WTC11 (cell line): ENCODE measurements around the gene SGPL1. TPM values are rescaled to one million over a fixed set of nuclear protein-coding genes. Genes with fewer than 3 reads are reported as not detected.

Source experiments
- ATAC-seq: fragments of 200-7000 bp; cut with Tn5 transposase; 2 replicates; pipeline ENCODE4 v1.10.0; 2021; ENCODE audit warnings: mild to moderate bottlenecking, moderate library complexity
- CTCF ChIA-PET: fragments of 300-600 bp; sonication (Branson Sonifier 250); formaldehyde crosslinking; loops from one replicate; lab custom pipeline; 2021; ENCODE audit warnings: antibody characterized with exemption; lab: Charles Lee
- POLR2A ChIA-PET: fragments of 350-600 bp; sonication (Branson Sonifier 250); formaldehyde crosslinking; loops from one replicate; lab custom pipeline; 2021; ENCODE audit warnings: antibody characterized with exemption; lab: Charles Lee
- DNase-seq: peaks from one replicate; pipeline ENCODE4 v3.0.0; 2021; ENCODE audit warnings: low spot score
- H3K27ac Mint-ChIP-seq: 2 replicates; pipeline ENCODE4 v1.8.0; 2021; ENCODE audit warnings: mixed read lengths
- H3K27me3 Mint-ChIP-seq: 2 replicates; pipeline ENCODE4 v1.8.0; 2021; ENCODE audit warnings: low read depth, mild to moderate bottlenecking, moderate library complexity, mixed read lengths
- H3K36me3 Mint-ChIP-seq: 2 replicates; pipeline ENCODE4 v1.8.0; 2021; ENCODE audit warnings: mixed read lengths
- H3K4me1 Mint-ChIP-seq: 2 replicates; pipeline ENCODE4 v1.8.0; 2022; ENCODE audit warnings: mixed read lengths
- H3K4me3 Mint-ChIP-seq: 2 replicates; pipeline ENCODE4 v1.8.0; 2021; ENCODE audit warnings: mild to moderate bottlenecking, moderate library complexity, mixed read lengths
- H3K9me3 Mint-ChIP-seq: 2 replicates; pipeline ENCODE4 v1.8.0; 2021; ENCODE audit warnings: mixed read lengths
- AR ChIP-seq: fragments of 250-450 bp; sonication (Bioruptor Pico); IDR thresholded peaks from 2 replicates; pipeline ENCODE4 v1.9.0; 2021; ENCODE audit warnings: mild to moderate bottlenecking
- ATF1 ChIP-seq: sonication (generic); formaldehyde crosslinking; IDR thresholded peaks from 2 replicates; pipeline ENCODE4 v1.8.1; 2023; ENCODE audit warnings: mild to moderate bottlenecking, moderate library complexity, missing genetic modification reagents
- CBFB ChIP-seq: sonication (generic); formaldehyde crosslinking; IDR thresholded peaks from 2 replicates; pipeline ENCODE4 v1.8.1; 2022; ENCODE audit warnings: mild to moderate bottlenecking, low read depth, missing genetic modification reagents
- CDX4 ChIP-seq: fragments of 250-450 bp; sonication (Bioruptor Pico); IDR thresholded peaks from 2 replicates; pipeline ENCODE4 v1.9.0; 2021; ENCODE audit warnings: moderate library complexity, mild to moderate bottlenecking, inconsistent platforms, borderline replicate concordance
- EMX1 ChIP-seq: fragments of 250-450 bp; sonication (Bioruptor Pico); IDR thresholded peaks from 2 replicates; pipeline ENCODE4 v1.8.0; 2021; ENCODE audit warnings: mild to moderate bottlenecking
- ESRRA ChIP-seq: sonication (generic); formaldehyde crosslinking; IDR thresholded peaks from 2 replicates; pipeline ENCODE4 v1.8.1; 2022; ENCODE audit warnings: mild to moderate bottlenecking, missing genetic modification reagents, borderline replicate concordance
- GTF2I ChIP-seq: fragments of 250-450 bp; sonication (Bioruptor Pico); conservative IDR thresholded peaks from 2 replicates; pipeline ENCODE4 v1.4.0; 2021; ENCODE audit warnings: mild to moderate bottlenecking
- IRF2 ChIP-seq: sonication (generic); formaldehyde crosslinking; IDR thresholded peaks from 2 replicates; pipeline ENCODE4 v1.8.0; 2022; ENCODE audit warnings: low read depth, missing genetic modification reagents, borderline replicate concordance
- JUN ChIP-seq: sonication (generic); formaldehyde crosslinking; IDR thresholded peaks from 2 replicates; pipeline ENCODE4 v1.8.0; 2023; ENCODE audit warnings: mild to moderate bottlenecking, missing genetic modification reagents
- MLX ChIP-seq: sonication (generic); formaldehyde crosslinking; IDR thresholded peaks from 2 replicates; pipeline ENCODE4 v1.8.1; 2023; ENCODE audit warnings: mild to moderate bottlenecking, missing genetic modification reagents, moderate library complexity
- NFYB ChIP-seq: sonication (generic); formaldehyde crosslinking; conservative IDR thresholded peaks from 2 replicates; pipeline ENCODE4 v1.8.0; 2022; ENCODE audit warnings: low read depth, missing genetic modification reagents
- NR1H2 ChIP-seq: sonication (generic); formaldehyde crosslinking; IDR thresholded peaks from 2 replicates; pipeline ENCODE4 v1.9.0; 2021; ENCODE audit warnings: mild to moderate bottlenecking, moderate library complexity, missing genetic modification reagents
- PREB ChIP-seq: sonication (generic); formaldehyde crosslinking; IDR thresholded peaks from 2 replicates; pipeline ENCODE4 v1.8.1; 2022; ENCODE audit warnings: mild to moderate bottlenecking, missing genetic modification reagents, moderate library complexity, borderline replicate concordance
- PRRX2 ChIP-seq: fragments of 250-450 bp; sonication (Bioruptor Pico); IDR thresholded peaks from 2 replicates; pipeline ENCODE4 v1.8.0; 2021; ENCODE audit warnings: mild to moderate bottlenecking
- RELA ChIP-seq: sonication (generic); formaldehyde crosslinking; IDR thresholded peaks from 2 replicates; pipeline ENCODE4 v1.8.1; 2022; ENCODE audit warnings: missing genetic modification reagents, mild to moderate bottlenecking, borderline replicate concordance
- TCF7 ChIP-seq: sonication (generic); formaldehyde crosslinking; IDR thresholded peaks from 2 replicates; pipeline ENCODE4 v1.8.0; 2022; ENCODE audit warnings: mild to moderate bottlenecking, low read depth, missing genetic modification reagents, moderate library complexity
- TEAD1 ChIP-seq: sonication (generic); formaldehyde crosslinking; IDR thresholded peaks from 2 replicates; pipeline ENCODE4 v1.8.0; 2022; ENCODE audit warnings: mild to moderate bottlenecking, missing genetic modification reagents
- ZNF219 ChIP-seq: sonication (generic); formaldehyde crosslinking; IDR thresholded peaks from 2 replicates; pipeline ENCODE4 v1.8.0; 2023; ENCODE audit warnings: missing genetic modification reagents, mild to moderate bottlenecking, borderline replicate concordance
- ZNF281 ChIP-seq: sonication (generic); formaldehyde crosslinking; IDR thresholded peaks from 2 replicates; pipeline ENCODE4 v1.8.0; 2023; ENCODE audit warnings: mild to moderate bottlenecking, missing genetic modification reagents
- ZNF317 ChIP-seq: sonication (generic); formaldehyde crosslinking; IDR thresholded peaks from 2 replicates; pipeline ENCODE4 v1.8.1; 2023; ENCODE audit warnings: low read depth, mild to moderate bottlenecking, moderate library complexity, missing genetic modification reagents, borderline replicate concordance
- ZNF396 ChIP-seq: fragments of 250-450 bp; sonication (Bioruptor Pico); IDR thresholded peaks from 2 replicates; pipeline ENCODE4 v1.8.0; 2021; ENCODE audit warnings: mild to moderate bottlenecking, moderate library complexity, borderline replicate concordance
- total RNA-seq: library from RNA; stranded (reverse); gene quantifications from 3 replicates; pipeline ENCODE4 v1.2.3, GENCODE V29; 2021
- TF ChIP-seq, protein P1 (sequence below): sonication (generic); formaldehyde crosslinking; IDR thresholded peaks from 2 replicates; pipeline ENCODE4 v1.8.0; 2022; ENCODE audit warnings: mild to moderate bottlenecking, missing genetic modification reagents
- TF ChIP-seq, protein P2 (sequence below): sonication (generic); formaldehyde crosslinking; IDR thresholded peaks from 2 replicates; pipeline ENCODE4 v1.8.1; 2023; ENCODE audit warnings: mild to moderate bottlenecking, missing genetic modification reagents, moderate library complexity
- TF ChIP-seq, protein P3 (sequence below): fragments of 250-450 bp; sonication (Bioruptor Pico); IDR thresholded peaks from 2 replicates; pipeline ENCODE4 v2.1.2; 2022; ENCODE audit warnings: mild to moderate bottlenecking, moderate library complexity
- TF ChIP-seq, protein P4 (sequence below): fragments of 250-450 bp; sonication (Bioruptor Pico); IDR thresholded peaks from 2 replicates; pipeline ENCODE4 v1.9.0; 2021; ENCODE audit warnings: mild to moderate bottlenecking

The SGPL1 gene
- total RNA-seq, 1 experiment from 2014 or later = 44.6 TPM

DNA sequence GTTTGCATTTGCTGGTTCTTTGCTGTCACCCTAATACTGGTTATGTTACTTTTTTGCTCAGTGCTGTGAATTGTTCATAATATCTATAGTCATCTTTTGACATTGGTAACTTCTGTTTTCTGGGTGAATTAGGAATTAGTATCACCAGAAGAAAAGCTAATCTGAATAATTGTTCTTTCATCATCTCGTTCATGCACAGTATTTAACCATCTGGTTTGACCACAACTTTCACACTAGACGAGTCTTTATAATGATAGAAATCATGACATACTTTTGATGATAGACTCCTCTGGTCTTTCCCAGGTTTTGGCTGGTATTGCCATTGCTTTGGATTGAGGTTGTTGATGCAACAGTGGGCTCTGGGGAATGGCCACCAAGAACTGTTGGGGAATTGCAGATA, 25.1 kb downstream of the SGPL1 start:
- Mint-ChIP-seq H3K36me3 (peaks cover 47% of the 10 kb centered on the region), H3K4me3 (no peak overlapping the region), H3K27me3 (no peaks in the 10 kb centered on the region), H3K9me3 (peaks cover 7% of the 10 kb centered on the region; the same call in 1 of the 2 replicates), H3K27ac (no peak overlapping the region), H3K4me1 (no peaks in the 10 kb centered on the region)
- no peak for ATAC-seq
- POLR2A ChIA-PET = no interaction called here
- DNase-seq = no peak
- CTCF ChIA-PET = no interaction called here
- TF ChIP-seq PREB (CRISPR knock-in tag) (no peak), NFYB (no peak), ATF1 (CRISPR knock-in tag) (no peak), ZNF317 (CRISPR knock-in tag) (no peak), GTF2I (CRISPR knock-in tag) (no peak), TCF7 (CRISPR knock-in tag) (no peak), ZNF396 (CRISPR knock-in tag) (no peak), RELA (CRISPR knock-in tag) (no peak), PRRX2 (CRISPR knock-in tag) (no peak), AR (CRISPR knock-in tag) (no peak), MLX (CRISPR knock-in tag) (no peak), ZNF219 (no peak), CBFB (CRISPR knock-in tag) (no peak), NR1H2 (CRISPR knock-in tag) (no peak), CDX4 (CRISPR knock-in tag) (no peak), TEAD1 (CRISPR knock-in tag) (no peak)
- TF ChIP-seq, protein P1, sequence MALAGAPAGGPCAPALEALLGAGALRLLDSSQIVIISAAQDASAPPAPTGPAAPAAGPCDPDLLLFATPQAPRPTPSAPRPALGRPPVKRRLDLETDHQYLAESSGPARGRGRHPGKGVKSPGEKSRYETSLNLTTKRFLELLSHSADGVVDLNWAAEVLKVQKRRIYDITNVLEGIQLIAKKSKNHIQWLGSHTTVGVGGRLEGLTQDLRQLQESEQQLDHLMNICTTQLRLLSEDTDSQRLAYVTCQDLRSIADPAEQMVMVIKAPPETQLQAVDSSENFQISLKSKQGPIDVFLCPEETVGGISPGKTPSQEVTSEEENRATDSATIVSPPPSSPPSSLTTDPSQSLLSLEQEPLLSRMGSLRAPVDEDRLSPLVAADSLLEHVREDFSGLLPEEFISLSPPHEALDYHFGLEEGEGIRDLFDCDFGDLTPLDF (CRISPR knock-in tag) = no peak
- TF ChIP-seq, protein P2, sequence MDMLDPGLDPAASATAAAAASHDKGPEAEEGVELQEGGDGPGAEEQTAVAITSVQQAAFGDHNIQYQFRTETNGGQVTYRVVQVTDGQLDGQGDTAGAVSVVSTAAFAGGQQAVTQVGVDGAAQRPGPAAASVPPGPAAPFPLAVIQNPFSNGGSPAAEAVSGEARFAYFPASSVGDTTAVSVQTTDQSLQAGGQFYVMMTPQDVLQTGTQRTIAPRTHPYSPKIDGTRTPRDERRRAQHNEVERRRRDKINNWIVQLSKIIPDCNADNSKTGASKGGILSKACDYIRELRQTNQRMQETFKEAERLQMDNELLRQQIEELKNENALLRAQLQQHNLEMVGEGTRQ (CRISPR knock-in tag) = no peak

- Mint-ChIP-seq H3K27ac (no peak overlapping the region), H3K27me3 (no peaks in the 10 kb centered on the region), H3K4me1 (no peaks in the 10 kb centered on the region), H3K4me3 (no peak overlapping the region), H3K36me3 (peaks cover 30% of the 10 kb centered on the region), H3K9me3 (no peaks in the 10 kb centered on the region)
- CTCF ChIA-PET = no interaction called here
- DNase-seq = no peak
- no peak for ATAC-seq
- POLR2A ChIA-PET = no interaction called here
- TF ChIP-seq, protein P3, sequence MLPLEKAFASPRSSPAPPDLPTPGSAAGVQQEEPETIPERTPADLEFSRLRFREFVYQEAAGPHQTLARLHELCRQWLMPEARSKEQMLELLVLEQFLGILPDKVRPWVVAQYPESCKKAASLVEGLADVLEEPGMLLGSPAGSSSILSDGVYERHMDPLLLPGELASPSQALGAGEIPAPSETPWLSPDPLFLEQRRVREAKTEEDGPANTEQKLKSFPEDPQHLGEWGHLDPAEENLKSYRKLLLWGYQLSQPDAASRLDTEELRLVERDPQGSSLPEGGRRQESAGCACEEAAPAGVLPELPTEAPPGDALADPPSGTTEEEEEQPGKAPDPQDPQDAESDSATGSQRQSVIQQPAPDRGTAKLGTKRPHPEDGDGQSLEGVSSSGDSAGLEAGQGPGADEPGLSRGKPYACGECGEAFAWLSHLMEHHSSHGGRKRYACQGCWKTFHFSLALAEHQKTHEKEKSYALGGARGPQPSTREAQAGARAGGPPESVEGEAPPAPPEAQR (CRISPR knock-in tag) = no peak
- no peak for TF ChIP-seq JUN (CRISPR knock-in tag)
- TF ChIP-seq, protein P4, sequence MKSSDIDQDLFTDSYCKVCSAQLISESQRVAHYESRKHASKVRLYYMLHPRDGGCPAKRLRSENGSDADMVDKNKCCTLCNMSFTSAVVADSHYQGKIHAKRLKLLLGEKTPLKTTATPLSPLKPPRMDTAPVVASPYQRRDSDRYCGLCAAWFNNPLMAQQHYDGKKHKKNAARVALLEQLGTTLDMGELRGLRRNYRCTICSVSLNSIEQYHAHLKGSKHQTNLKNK = no peak
- no peak for TF ChIP-seq ZNF281 (CRISPR knock-in tag)
- no peak for TF ChIP-seq EMX1 (CRISPR knock-in tag)
- TF ChIP-seq ESRRA (CRISPR knock-in tag) = no peak
- no peak for TF ChIP-seq ZNF219
- TF ChIP-seq IRF2 (CRISPR knock-in tag) = no peak
These were observed 27.6 kb downstream of the SGPL1 start for GRCh38 chr10:70843333-70843732.
